Panc1 (cell line): ENCODE results near the gene ASPSCR1. TPM values are rescaled to one million over a fixed set of nuclear protein-coding genes. Genes with fewer than 3 reads are reported as not detected.

ENCODE experiments used
- ATAC-seq: fragments of 200-7000 bp; cut with Tn5 transposase; 2 replicates; pipeline ENCODE4 v1.9.1; 2020; ENCODE audit warnings: mild to moderate bottlenecking, moderate library complexity
- BruUV-seq: library from RNA; stranded (reverse); fragments of 400-500 nt; replicated peaks from 2 replicates; lab custom pipeline; 2021; lab: Mats Ljungman, UMichigan
- CTCF ChIA-PET: fragments of 300-600 bp; sonication (Branson Sonifier 250); formaldehyde crosslinking; loops from one replicate; lab custom pipeline; 2022; ENCODE audit warnings: antibody characterized with exemption; lab: Charles Lee
- POLR2A ChIA-PET: fragments of 300-600 bp; sonication (Branson Sonifier 250); formaldehyde crosslinking; loops from one replicate; lab custom pipeline; 2022; ENCODE audit warnings: antibody characterized with exemption; lab: Charles Lee
- DNase-seq: peaks from one replicate; pipeline ENCODE4 v3.0.0-alpha.2; 2010; ENCODE audit warnings: low read depth, low spot score
- H3K27ac ChIP-seq: 2 replicates; pipeline ENCODE4 v1.5.1; 2011; ENCODE audit warnings: mild to moderate bottlenecking, low read length, inconsistent platforms
- H3K27me3 ChIP-seq: fragments of 200-500 bp; sonication (Bioruptor generic); 2 replicates; pipeline ENCODE4 v1.6.0; 2014; ENCODE audit warnings: low read length, inconsistent platforms; ENCODE audit not compliant: control insufficient read depth, insufficient read depth
- H3K36me3 ChIP-seq: fragments of 200-500 bp; sonication (Bioruptor generic); 2 replicates; pipeline ENCODE4 v1.5.1; 2014; ENCODE audit warnings: inconsistent platforms, mild to moderate bottlenecking, low read length, moderate library complexity; ENCODE audit not compliant: control insufficient read depth, insufficient read depth
- H3K4me1 ChIP-seq: 2 replicates; pipeline ENCODE4 v1.5.1; 2011; ENCODE audit warnings: inconsistent platforms, mild to moderate bottlenecking, low read length, moderate library complexity; ENCODE audit not compliant: control insufficient read depth, insufficient read depth
- H3K4me3 ChIP-seq, 2 experiments: 2 replicates each; pipeline ENCODE4 v1.5.1; 2011 to 2012; ENCODE audit warnings: low read depth in 2 of 2, low read length in 2 of 2, mild to moderate bottlenecking in 2 of 2, inconsistent platforms in 1 of 2, moderate library complexity in 1 of 2
- H3K9me3 ChIP-seq: fragments of 200-500 bp; sonication (Bioruptor generic); 2 replicates; pipeline ENCODE4 v1.5.1; 2014; ENCODE audit warnings: low read depth, mild to moderate bottlenecking, inconsistent platforms, low read length, moderate library complexity; ENCODE audit not compliant: control insufficient read depth, insufficient read depth
- CTCF ChIP-seq: fragments of 450-650 bp; IDR thresholded peaks from 2 replicates; pipeline ENCODE4 v1.5.1; 2017; ENCODE audit warnings: mild to moderate bottlenecking
- POLR2AphosphoS5 ChIP-seq: IDR thresholded peaks from 2 replicates; pipeline ENCODE4 v1.6.1; 2012; ENCODE audit warnings: mild to moderate bottlenecking, low read depth, low read length, moderate library complexity
- REST ChIP-seq, 2 experiments: IDR thresholded peaks; 2 replicates each; pipeline ENCODE4 v1.6.1; 2011 to 2012; ENCODE audit warnings: low read depth in 2 of 2, control low read depth in 1 of 2, low read length in 1 of 2, mild to moderate bottlenecking in 1 of 2, moderate library complexity in 1 of 2; ENCODE audit not compliant: insufficient read depth in 1 of 2
- SIN3A ChIP-seq: IDR thresholded peaks from 2 replicates; pipeline ENCODE4 v1.6.1; 2012; ENCODE audit warnings: low read depth, mild to moderate bottlenecking, low read length, moderate library complexity, borderline replicate concordance; ENCODE audit not compliant: insufficient read depth
- TCF7L2 ChIP-seq: IDR thresholded peaks from 2 replicates; pipeline ENCODE4 v1.6.1; 2011; ENCODE audit warnings: mild to moderate bottlenecking, low read depth, low read length, inconsistent platforms
- in situ Hi-C: cut with HindIII; loops from 2 replicates; pipeline ENCODE4 v1.10.0; 2016; ENCODE audit warnings: low sequenced_read_pairs, low pct_unique_long_range_greater_than_20kb
- intact Hi-C: fragments of 100-400 bp; cut with micrococcal nuclease; formaldehyde crosslinking; loops from one replicate; pipeline ENCODE4 v1.10.0; 2022; ENCODE audit not compliant: unreplicated experiment
- total RNA-seq: library from RNA; stranded (reverse); gene quantifications from one replicate; pipeline ENCODE4 v1.2.1, GENCODE V29; 2021; ENCODE audit not compliant: unreplicated experiment

The ASPSCR1 gene
- total RNA-seq, 1 experiment from 2014 or later: 64.7 TPM

DNA sequence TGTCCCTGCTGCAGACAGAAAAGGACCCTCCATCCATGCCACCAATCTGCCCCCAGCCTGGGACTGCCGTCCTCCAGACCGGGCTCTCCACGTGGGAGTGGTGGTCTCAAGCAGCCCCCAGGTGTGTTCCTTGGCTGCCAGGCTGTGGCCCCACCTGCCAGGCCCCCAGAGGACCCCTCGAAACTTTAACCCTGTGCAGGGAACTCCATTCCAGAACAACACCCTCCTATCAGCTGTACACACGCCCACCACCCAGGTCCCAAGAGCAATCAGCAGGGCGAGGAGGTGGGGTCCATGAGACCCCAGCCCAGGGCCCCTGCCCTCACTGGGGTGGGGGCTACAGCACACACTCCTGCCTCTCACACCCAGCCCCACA, 41.7 kb upstream of the ASPSCR1 start:
- ChIA-PET CTCF (interaction anchor here (0.7 kb wide), 1 partner anchor 11 kb away, joined by 7 read pairs; no protein-coding TSS in a partner anchor), POLR2A (interaction anchor here (0.6 to 1.1 kb wide), 3 partner anchors 19 to 232 kb away, joined by 3 to 5 read pairs (median 4); partner anchors contain the start of gene MRPL12)
- Histone ChIP-seq H3K9me3 (no peaks in the 10 kb centered on the region), H3K27ac (peak overlapping the region; percentile 5; the same call in 1 of the 2 replicates), H3K27me3 (no peaks in the 10 kb centered on the region), H3K36me3 (peaks cover 3% of the 10 kb centered on the region; the same call in 1 of the 2 replicates), H3K4me1 (peaks cover 22% of the 10 kb centered on the region), H3K4me3 (peak overlapping the region; percentile 66 to 92)
- in situ Hi-C loops (no loop called here), intact Hi-C loops (no loop called here)
- DNase-seq (no peak), ATAC-seq (no peak)
- BruUV-seq: no TSS peak
- TF ChIP-seq TCF7L2: no peak

GRCh38 chr17:81939218-81939617, 38.2 kb upstream of the ASPSCR1 start:
- intact Hi-C loops: no loop called here
- ChIA-PET CTCF (no interaction called here), POLR2A (interaction anchor here (0.6 kb wide), 1 partner anchor 387 kb away, joined by 3 read pairs; no protein-coding TSS in a partner anchor)
- BruUV-seq: no TSS peak
- no peaks in the 10 kb centered on the region for H3K9me3 ChIP-seq
- H3K27me3 ChIP-seq: no peaks in the 10 kb centered on the region
- ATAC-seq: no peak
- H3K27ac ChIP-seq: no peak overlapping the region
- in situ Hi-C loops: no loop called here
- no peak for DNase-seq
- TF ChIP-seq SIN3A (no peak), TCF7L2 (no peak), POLR2AphosphoS5 (no peak), CTCF (no peak), REST (IDR thresholded peaks at IDR 0.05; ENCODE audit: insufficient read depth in 1 of 2, low read depth in 2 of 2, low read length in 1 of 2) (no peak)
- H3K4me1 ChIP-seq: peaks cover 8% of the 10 kb centered on the region; the same call in 1 of the 2 replicates
- peaks cover 3% of the 10 kb centered on the region; the same call in 1 of the 2 replicates for H3K36me3 ChIP-seq
- no peak overlapping the region for H3K4me3 ChIP-seq

DNA sequence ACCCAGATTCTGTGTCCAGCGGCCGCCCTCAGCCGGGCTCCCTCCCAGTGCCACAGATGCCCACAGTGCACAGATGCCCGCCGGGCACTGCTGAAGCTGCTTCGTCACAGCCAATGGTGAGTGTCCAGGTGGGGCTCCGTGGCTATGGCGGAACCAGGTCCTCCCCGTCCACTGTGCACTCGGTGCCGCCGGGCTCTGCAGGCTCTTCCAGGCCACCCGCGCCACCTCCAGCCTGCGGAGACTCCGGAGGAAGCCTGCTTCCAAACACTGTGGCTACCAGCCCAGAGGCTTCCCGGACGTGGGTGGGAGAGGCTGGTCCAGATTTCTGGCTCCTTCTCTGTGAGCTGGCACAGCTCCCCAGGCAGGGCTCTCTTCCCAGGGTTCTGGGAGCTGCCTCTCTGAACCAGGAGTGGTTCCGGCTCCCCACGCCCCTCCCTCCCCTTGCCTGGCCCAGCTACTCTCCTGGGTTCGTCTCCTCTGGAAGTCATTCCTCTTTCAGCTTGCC, 37.5 kb upstream of the ASPSCR1 start:
- DNase-seq (no peak), ATAC-seq (no peak)
- intact Hi-C loops (no loop called here), in situ Hi-C loops (no loop called here)
- H3K4me1 ChIP-seq: peaks cover 8% of the 10 kb centered on the region; the same call in 1 of the 2 replicates
- no peak overlapping the region for H3K4me3 ChIP-seq
- BruUV-seq: no TSS peak
- ChIA-PET POLR2A (no interaction called here), CTCF (no interaction called here)
- H3K9me3 ChIP-seq: no peaks in the 10 kb centered on the region
- no peak for TF ChIP-seq CTCF
- TF ChIP-seq TCF7L2: no peak
- TF ChIP-seq SIN3A: no peak
- no peak for TF ChIP-seq REST (IDR thresholded peaks at IDR 0.05; ENCODE audit: insufficient read depth in 1 of 2, low read depth in 2 of 2, low read length in 1 of 2)
- no peak for TF ChIP-seq POLR2AphosphoS5
- H3K27me3 ChIP-seq: no peaks in the 10 kb centered on the region
- H3K27ac ChIP-seq: no peak overlapping the region
- H3K36me3 ChIP-seq: peaks cover 3% of the 10 kb centered on the region; the same call in 1 of the 2 replicates
